H9 (cell line): Measurements from ENCODE around the gene POR. TPM values are rescaled to one million over a fixed set of nuclear protein-coding genes. Genes with fewer than 3 reads are reported as not detected.
"Not testable (repeated sequence)": the region's sequence is repeated elsewhere in the genome, so short reads cannot be mapped to it uniquely, and the experiment has no call there.

Experiments
- DNase-seq: peaks from one replicate; pipeline ENCODE4 v3.0.0-alpha.2; 2017
- H2AFZ ChIP-seq: one replicate; pipeline ENCODE4 v1.6.1; 2013; ENCODE audit warnings: mild to moderate bottlenecking, low read length, control low read depth, moderate library complexity
- H2AK5ac ChIP-seq: 2 replicates; pipeline ENCODE4 v1.6.1; 2013; ENCODE audit warnings: low read length, control low read depth, mixed read lengths; ENCODE audit not compliant: insufficient read length
- H2BK120ac ChIP-seq: one replicate; pipeline ENCODE4 v1.6.1; 2013; ENCODE audit warnings: low read depth, mild to moderate bottlenecking, low read length, control low read depth, inconsistent platforms; ENCODE audit not compliant: poor library complexity, severe bottlenecking
- H2BK12ac ChIP-seq: 2 replicates; pipeline ENCODE4 v1.6.1; 2013; ENCODE audit warnings: low read length, control low read depth, mixed read lengths, low read depth; ENCODE audit not compliant: insufficient read length
- H2BK15ac ChIP-seq: 2 replicates; pipeline ENCODE4 v1.6.1; 2013; ENCODE audit warnings: low read depth, low read length, control low read depth
- H2BK20ac ChIP-seq: one replicate; pipeline ENCODE4 v1.6.1; 2013; ENCODE audit warnings: low read depth, mild to moderate bottlenecking, low read length, control low read depth, inconsistent platforms; ENCODE audit not compliant: poor library complexity, severe bottlenecking
- H2BK5ac ChIP-seq: 2 replicates; pipeline ENCODE4 v1.6.1; 2013; ENCODE audit warnings: low read length, control low read depth, mixed read lengths; ENCODE audit not compliant: insufficient read length
- H3K14ac ChIP-seq: 2 replicates; pipeline ENCODE4 v1.6.1; 2013; ENCODE audit warnings: low read length, control low read depth; ENCODE audit not compliant: insufficient read depth
- H3K18ac ChIP-seq: 2 replicates; pipeline ENCODE4 v1.6.1; 2013; ENCODE audit warnings: low read depth, mild to moderate bottlenecking, mixed read lengths, low read length, control low read depth; ENCODE audit not compliant: insufficient read length
- H3K23ac ChIP-seq: 2 replicates; pipeline ENCODE4 v1.6.1; 2013; ENCODE audit warnings: low read length, control low read depth, mixed read lengths, low read depth; ENCODE audit not compliant: insufficient read length
- H3K23me2 ChIP-seq: 2 replicates; pipeline ENCODE4 v1.6.1; 2013; ENCODE audit warnings: low read depth, mild to moderate bottlenecking, mixed read lengths, low read length, control low read depth; ENCODE audit not compliant: insufficient read length, poor library complexity, severe bottlenecking
- H3K27ac ChIP-seq: 2 replicates; pipeline ENCODE4 v1.5.1; 2013; ENCODE audit warnings: low read length, control low read depth, mixed read lengths, low read depth; ENCODE audit not compliant: insufficient read length
- H3K27me3 ChIP-seq: 2 replicates; pipeline ENCODE4 v1.6.1; 2013; ENCODE audit warnings: low read length, control low read depth, inconsistent platforms; ENCODE audit not compliant: insufficient read depth
- H3K4ac ChIP-seq: 2 replicates; pipeline ENCODE4 v1.6.1; 2013; ENCODE audit warnings: low read depth, mild to moderate bottlenecking, control low read depth, inconsistent platforms, low read length, moderate library complexity
- H3K4me1 ChIP-seq: 2 replicates; pipeline ENCODE4 v1.6.1; 2013; ENCODE audit warnings: low read length, control low read depth, inconsistent platforms; ENCODE audit not compliant: insufficient read depth
- H3K4me2 ChIP-seq: 2 replicates; pipeline ENCODE4 v1.6.1; 2013; ENCODE audit warnings: low read length, control low read depth, mixed read lengths; ENCODE audit not compliant: insufficient read length, insufficient read depth
- H3K56ac ChIP-seq: 2 replicates; pipeline ENCODE4 v1.6.1; 2013; ENCODE audit warnings: low read depth, mild to moderate bottlenecking, mixed read lengths, low read length, control low read depth; ENCODE audit not compliant: insufficient read length
- H3K79me1 ChIP-seq: 2 replicates; pipeline ENCODE4 v1.6.1; 2013; ENCODE audit warnings: low read depth, mild to moderate bottlenecking, moderate library complexity, low read length, control low read depth, inconsistent platforms; ENCODE audit not compliant: insufficient read depth, poor library complexity, severe bottlenecking
- H3K79me2 ChIP-seq: 2 replicates; pipeline ENCODE4 v1.6.1; 2013; ENCODE audit warnings: low read length, control low read depth, inconsistent platforms; ENCODE audit not compliant: insufficient read depth
- H3K9ac ChIP-seq: 2 replicates; pipeline ENCODE4 v1.6.1; 2013; ENCODE audit warnings: low read length, control low read depth, mixed read lengths; ENCODE audit not compliant: insufficient read length; ENCODE audit errors: extremely low read depth
- H3K9me3 ChIP-seq: one replicate; pipeline ENCODE4 v1.6.1; 2013; ENCODE audit warnings: low read depth, low read length, inconsistent platforms; ENCODE audit not compliant: control insufficient read depth
- H3T11ph ChIP-seq: one replicate; pipeline ENCODE4 v1.6.1; 2013; ENCODE audit warnings: mild to moderate bottlenecking, low read length, control low read depth, inconsistent platforms
- H4K20me1 ChIP-seq: one replicate; pipeline ENCODE4 v1.6.1; 2013; ENCODE audit not compliant: control insufficient read depth, insufficient read length, insufficient read depth
- H4K5ac ChIP-seq: 2 replicates; pipeline ENCODE4 v1.6.1; 2013; ENCODE audit warnings: low read depth, mild to moderate bottlenecking, mixed read lengths, low read length, control low read depth; ENCODE audit not compliant: insufficient read length
- H4K8ac ChIP-seq: replicated peaks from 2 replicates; pipeline ENCODE4 v1.6.1; 2013; ENCODE audit warnings: low read length, control low read depth, mixed read lengths, low read depth; ENCODE audit not compliant: insufficient read length
- H4K91ac ChIP-seq: 2 replicates; pipeline ENCODE4 v1.6.1; 2013; ENCODE audit warnings: low read depth, mild to moderate bottlenecking, moderate library complexity, mixed read lengths, low read length, control low read depth; ENCODE audit not compliant: insufficient read length
- H3K27ac Mint-ChIP-seq, 3 experiments: 2 replicates in 2 of 3; 3 replicates in 1 of 3; pipeline ENCODE4 v1.8.0; 2020 to 2021; ENCODE audit warnings: mixed read lengths in 3 of 3, mild to moderate bottlenecking in 1 of 3, moderate library complexity in 1 of 3
- H3K27me3 Mint-ChIP-seq: 2 replicates; pipeline ENCODE4 v1.8.0; 2021; ENCODE audit warnings: low read depth, mild to moderate bottlenecking, moderate library complexity, mixed read lengths
- H3K36me3 Mint-ChIP-seq, 3 experiments: 2 replicates in 2 of 3; 3 replicates in 1 of 3; pipeline ENCODE4 v1.8.0; 2020 to 2021; ENCODE audit warnings: low read depth in 3 of 3, mixed read lengths in 3 of 3; ENCODE audit not compliant: insufficient read depth in 1 of 3
- H3K4me1 Mint-ChIP-seq, 2 experiments: 2 replicates each; pipeline ENCODE4 v1.8.0; 2020; ENCODE audit warnings: mixed read lengths in 2 of 2
- H3K4me3 Mint-ChIP-seq, 2 experiments: 2 replicates in 1 of 2; 3 replicates in 1 of 2; pipeline ENCODE4 v1.8.0; 2020 to 2021; ENCODE audit warnings: mild to moderate bottlenecking in 2 of 2, mixed read lengths in 2 of 2, moderate library complexity in 1 of 2
- H3K9me3 Mint-ChIP-seq, 2 experiments: 2 replicates in 1 of 2; 3 replicates in 1 of 2; pipeline ENCODE4 v1.8.0; 2020; ENCODE audit warnings: mild to moderate bottlenecking in 2 of 2, mixed read lengths in 2 of 2, moderate library complexity in 1 of 2
- WGBS: extraction: QIAGEN DNeasy Blood & Tissue Kit; methylation state at CpG from one replicate; pipeline ENCODE4 v1.1.7; 2013; ENCODE audit warnings: missing lambda C conversion rate, low lambda C conversion rate, mixed read lengths; ENCODE audit not compliant: insufficient read length; ENCODE audit errors: extremely low coverage; 5-methylcytosine and 5-hydroxymethylcytosine counted together
- total RNA-seq: library from RNA; stranded (reverse); gene quantifications from 2 replicates; pipeline ENCODE4 v1.2.1, GENCODE V29; 2021
- TF ChIP-seq, protein P1 (sequence below): fragments of 200-600 bp; sonication (generic); conservative IDR thresholded peaks from 3 replicates; pipeline ENCODE4 v1.8.0; 2021; ENCODE audit warnings: antibody characterized with exemption, mild to moderate bottlenecking

Gene POR
- total RNA-seq, 1 experiment from 2014 or later = 128 TPM

DNA sequence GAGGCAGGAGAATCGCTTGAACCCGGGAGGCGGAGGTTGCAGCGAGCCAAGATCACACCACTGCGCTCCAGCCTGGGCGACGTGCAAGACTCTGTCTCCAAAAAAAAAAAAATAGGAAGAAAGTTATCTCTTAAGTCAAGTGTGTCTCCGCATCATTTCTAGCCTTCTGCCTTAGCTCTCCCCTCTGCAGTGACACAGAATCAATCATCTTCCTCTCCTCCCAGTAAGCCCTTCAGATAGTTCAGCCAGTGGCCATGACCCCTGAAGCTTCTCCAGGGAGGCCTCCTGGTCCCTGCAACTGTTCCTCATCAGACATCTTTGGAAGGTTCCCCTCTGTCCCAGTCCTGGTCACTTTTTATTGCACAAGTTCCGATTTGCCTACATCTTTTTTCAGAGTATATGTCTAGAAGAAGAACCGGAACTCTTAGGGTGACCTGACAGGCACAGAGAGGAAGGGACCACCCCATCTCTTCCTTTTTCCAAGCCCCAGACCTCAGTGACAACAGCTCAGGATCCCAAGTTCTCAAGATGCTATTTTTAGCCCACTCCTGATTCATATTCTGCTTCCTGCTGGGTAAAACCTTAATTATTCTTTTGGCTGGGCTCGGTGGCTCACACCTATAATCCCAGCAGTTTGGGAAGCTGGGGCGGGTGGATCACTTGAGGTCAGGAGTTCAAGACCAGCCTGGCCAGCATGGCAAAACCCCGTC is 42.7 kb upstream of the POR start:
- no peak overlapping the region for H4K91ac ChIP-seq
- no peaks in the 10 kb centered on the region for H3K4me1 ChIP-seq
- no peak overlapping the region for H4K5ac ChIP-seq
- no peak overlapping the region for H2BK120ac ChIP-seq
- TF ChIP-seq, protein P1, sequence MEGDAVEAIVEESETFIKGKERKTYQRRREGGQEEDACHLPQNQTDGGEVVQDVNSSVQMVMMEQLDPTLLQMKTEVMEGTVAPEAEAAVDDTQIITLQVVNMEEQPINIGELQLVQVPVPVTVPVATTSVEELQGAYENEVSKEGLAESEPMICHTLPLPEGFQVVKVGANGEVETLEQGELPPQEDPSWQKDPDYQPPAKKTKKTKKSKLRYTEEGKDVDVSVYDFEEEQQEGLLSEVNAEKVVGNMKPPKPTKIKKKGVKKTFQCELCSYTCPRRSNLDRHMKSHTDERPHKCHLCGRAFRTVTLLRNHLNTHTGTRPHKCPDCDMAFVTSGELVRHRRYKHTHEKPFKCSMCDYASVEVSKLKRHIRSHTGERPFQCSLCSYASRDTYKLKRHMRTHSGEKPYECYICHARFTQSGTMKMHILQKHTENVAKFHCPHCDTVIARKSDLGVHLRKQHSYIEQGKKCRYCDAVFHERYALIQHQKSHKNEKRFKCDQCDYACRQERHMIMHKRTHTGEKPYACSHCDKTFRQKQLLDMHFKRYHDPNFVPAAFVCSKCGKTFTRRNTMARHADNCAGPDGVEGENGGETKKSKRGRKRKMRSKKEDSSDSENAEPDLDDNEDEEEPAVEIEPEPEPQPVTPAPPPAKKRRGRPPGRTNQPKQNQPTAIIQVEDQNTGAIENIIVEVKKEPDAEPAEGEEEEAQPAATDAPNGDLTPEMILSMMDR = no peak
- Mint-ChIP-seq H3K9me3 (no peaks in the 10 kb centered on the region; a peak in 1 of 5 replicates), H3K27me3 (peaks cover 2% of the 10 kb centered on the region; the same call in 1 of the 2 replicates), H3K27ac (no peak overlapping the region), H3K4me3 (no peak overlapping the region), H3K36me3 (no peaks in the 10 kb centered on the region), H3K4me1 (peaks cover 4 to 5% of the 10 kb centered on the region in 2 experiments; a peak in 3 of 4 replicates)
- H3K23ac ChIP-seq = no peak overlapping the region
- no peak overlapping the region for H3K14ac ChIP-seq
- H3K23me2 ChIP-seq = no peaks in the 10 kb centered on the region
- H3T11ph ChIP-seq = no peak overlapping the region
- H3K79me1 ChIP-seq = no peaks in the 10 kb centered on the region
- H2BK12ac ChIP-seq = no peak overlapping the region
- no peaks in the 10 kb centered on the region for H4K20me1 ChIP-seq
- H3K79me2 ChIP-seq = no peaks in the 10 kb centered on the region
- H2BK20ac ChIP-seq = no peak overlapping the region
- H3K9me3 ChIP-seq = no peaks in the 10 kb centered on the region
- no peak for DNase-seq
- no peak overlapping the region for H3K9ac ChIP-seq
- no peak overlapping the region for H2AK5ac ChIP-seq
- no peak overlapping the region for H3K18ac ChIP-seq
- no peak overlapping the region for H3K27ac ChIP-seq
- H3K27me3 ChIP-seq = no peaks in the 10 kb centered on the region
- no peak overlapping the region for H4K8ac ChIP-seq
- no peak overlapping the region for H2AFZ ChIP-seq
- H3K56ac ChIP-seq = no peak overlapping the region
- no CpG with 5 or more reads among the region's 13 CpGs for WGBS
- H2BK15ac ChIP-seq = no peak overlapping the region
- H3K4ac ChIP-seq = no peak overlapping the region
- no peak overlapping the region for H2BK5ac ChIP-seq
- no peak overlapping the region for H3K4me2 ChIP-seq

DNA sequence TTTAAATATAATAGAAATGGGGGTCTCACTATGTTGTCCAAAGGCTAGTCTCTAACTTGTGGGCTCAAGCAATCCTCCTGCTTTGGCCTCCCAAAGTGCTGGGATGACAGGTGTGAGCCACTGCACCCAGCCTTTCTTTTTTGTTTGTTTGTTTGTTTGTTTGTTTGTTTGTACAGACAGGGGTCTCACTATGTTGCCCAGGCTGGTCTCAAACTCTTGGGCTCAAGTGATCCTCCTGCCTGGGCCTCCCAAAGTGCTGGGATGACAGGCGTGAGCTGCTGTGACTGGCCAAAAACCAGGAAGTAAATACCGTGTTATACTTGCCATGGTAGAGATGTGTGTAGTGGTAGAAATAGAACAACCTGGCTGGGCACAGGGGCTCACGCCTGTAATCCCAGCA is 40.8 kb upstream of the POR start:
- H3K9me3 Mint-ChIP-seq, H3T11ph ChIP-seq, H3K4me2 ChIP-seq, H2BK120ac ChIP-seq, H2AFZ ChIP-seq, H3K27me3 ChIP-seq, H3K27ac Mint-ChIP-seq, H4K8ac ChIP-seq, H3K4me1 ChIP-seq, H3K23me2 ChIP-seq, H4K5ac ChIP-seq, H3K36me3 Mint-ChIP-seq, H3K27me3 Mint-ChIP-seq, H4K20me1 ChIP-seq, DNase-seq, H3K9me3 ChIP-seq, H3K4me3 Mint-ChIP-seq, H2BK20ac ChIP-seq, H3K18ac ChIP-seq, H4K91ac ChIP-seq, H3K56ac ChIP-seq, H3K79me1 ChIP-seq, H2AK5ac ChIP-seq, H3K9ac ChIP-seq, H3K79me2 ChIP-seq, H3K23ac ChIP-seq, H3K27ac ChIP-seq, H2BK15ac ChIP-seq, H2BK12ac ChIP-seq, H3K4ac ChIP-seq, H3K14ac ChIP-seq, H2BK5ac ChIP-seq: not testable (repeated sequence)
- H3K4me1 Mint-ChIP-seq = peaks cover 11 to 12% of the 10 kb centered on the region in 2 experiments
- WGBS = no CpG with 5 or more reads among the region's 3 CpGs
